ENCODE data around the gene RASGRF2. TPM values are rescaled to one million over a fixed set of nuclear protein-coding genes. Genes with fewer than 3 reads are reported as not detected.

Gene RASGRF2
- total and polyA plus RNA-seq, 2 of the 8 experiments (the other 6 are each of a cell fraction or from before 2014, with no cell fraction given): 2.6 to 29.5 TPM

- Histone ChIP-seq H3K14ac (ENCODE audit: insufficient read length) (no peak overlapping the region), H2BK12ac (ENCODE audit: low read depth, low read length) (no peak overlapping the region), H4K91ac (replicated peaks; ENCODE audit: insufficient read length, low read length) (no peak overlapping the region), H3K23ac (ENCODE audit: insufficient read length) (no peak overlapping the region), H3K27me3 (replicated peaks in 1 of 4; ENCODE audit: control insufficient read depth in 3 of 4, extremely low read depth in 1 of 4, insufficient read depth in 3 of 4, low read length in 3 of 4) (no peaks in the 10 kb centered on the region), H2AFZ (ENCODE audit: low read length) (no peak overlapping the region), H3K18ac (ENCODE audit: extremely low read depth, low read length) (no peak overlapping the region), H4K20me1 (replicated peaks in 1 of 2; ENCODE audit: control insufficient read depth in 1 of 2, insufficient read depth in 2 of 2, low read length in 2 of 2) (no peaks in the 10 kb centered on the region), H3K9me3 (ENCODE audit: insufficient read depth in 2 of 2, low read depth in 1 of 2, low read length in 1 of 2) (no peaks in the 10 kb centered on the region), H3K79me2 (ENCODE audit: control insufficient read depth in 1 of 2, insufficient read depth in 2 of 2, low read length in 2 of 2) (peaks cover 0 to 6% of the 10 kb centered on the region in 2 experiments; a peak in 2 of 4 replicates), H2BK120ac (replicated peaks; ENCODE audit: low read depth, low read length) (no peak overlapping the region), H4K8ac (ENCODE audit: extremely low read depth, insufficient read depth, low read length) (no peak overlapping the region), H3K4ac (replicated peaks; ENCODE audit: insufficient read length, low read depth, low read length) (no peak overlapping the region), H3K36me3 (ENCODE audit: control insufficient read depth in 2 of 4, insufficient read depth in 4 of 4, low read length in 3 of 4) (no peaks in the 10 kb centered on the region), H2BK5ac (ENCODE audit: low read depth, low read length) (no peak overlapping the region), H3K79me1 (ENCODE audit: low read depth, low read length) (no peaks in the 10 kb centered on the region), H3K4me2 (ENCODE audit: insufficient read depth in 1 of 2, low read depth in 2 of 2, low read length in 2 of 2) (no peak overlapping the region), H2AK5ac (ENCODE audit: low read depth, low read length) (no peak overlapping the region), H3K9ac (replicated peaks in 1 of 4; ENCODE audit: extremely low read depth in 1 of 4, low read depth in 3 of 4, low read length in 3 of 4) (no peak overlapping the region), H3K4me1 (replicated peaks in 1 of 4; ENCODE audit: control insufficient read depth in 3 of 4, insufficient read depth in 4 of 4, low read length in 3 of 4) (no peaks in the 10 kb centered on the region), H3K23me2 (ENCODE audit: low read depth, low read length) (no peaks in the 10 kb centered on the region), H3K27ac (ENCODE audit: low read depth, low read length) (no peak overlapping the region), H3K4me3 (ENCODE audit: extremely low read depth in 1 of 4, insufficient read depth in 2 of 4, low read depth in 3 of 4, low read length in 4 of 4) (no peak overlapping the region), H3K56ac (replicated peaks; ENCODE audit: insufficient read length, low read depth, low read length) (no peak overlapping the region), H2BK15ac (ENCODE audit: low read length) (no peak overlapping the region), H2BK20ac (ENCODE audit: low read length) (no peak overlapping the region), H4K5ac (ENCODE audit: insufficient read length, low read depth, low read length) (no peak overlapping the region)
- DNase-seq (ENCODE audit: low read depth in 1 of 2, low spot score in 2 of 2) (no peak), FAIRE-seq (no peak)
- WGBS, 2 experiments (ENCODE audit: extremely low coverage in 1 of 2, insufficient coverage in 1 of 2, insufficient read length in 1 of 2, insufficient replicate concordance in 2 of 2, low coverage in 1 of 2, low lambda C conversion rate in 2 of 2, missing lambda C conversion rate in 1 of 2): 95% methylated on average over 5 of the region's 5 CpGs; no CpG with 5 or more reads in 1 of the 2 experiments
- CTCF ChIA-PET (ENCODE audit: partially characterized antibody): interaction anchor here (1.2 to 1.6 kb wide), 4 partner anchors 12 to 190 kb away, joined by 3 to 4 read pairs (median 4); no protein-coding TSS in a partner anchor
- POLR2A ChIA-PET (ENCODE audit: partially characterized antibody): no interaction called here
- TF ChIP-seq TAF1 (IDR thresholded peaks at IDR 0.05; ENCODE audit: low read depth, low read length) (no peak), ATF3 (IDR thresholded peaks at IDR 0.05; ENCODE audit: insufficient read depth, low read depth, low read length) (no peak), TCF12 (IDR thresholded peaks at IDR 0.05; ENCODE audit: low read depth, low read length) (no peak), SIRT6 (IDR thresholded peaks at IDR 0.05; ENCODE audit: low read length) (no peak), CHD2 (IDR thresholded peaks at IDR 0.05; ENCODE audit: low read length) (no peak), SUZ12 (IDR thresholded peaks at IDR 0.05; ENCODE audit: low read length) (no peak), ASH2L (IDR thresholded peaks at IDR 0.05; ENCODE audit: low read length) (no peak), SRF (IDR thresholded peaks at IDR 0.05; ENCODE audit: low read depth, low read length) (no peak)
These were observed 14.9 kb downstream of the RASGRF2 start for GRCh38 chr5:80975065-80975464.

All from H1 (cell line).